ENCODE measurements around the gene SLC38A2. TPM values are rescaled to one million over a fixed set of nuclear protein-coding genes. Genes with fewer than 3 reads are reported as not detected.

SLC38A2 gene
- total and polyA plus RNA-seq, 2 experiments from 2014 or later = 78.3 to 201 TPM

- H3K4me1 ChIP-seq (ENCODE audit: low read depth) = peaks cover 49% of the 10 kb centered on the region
- H3K27ac ChIP-seq = no peak overlapping the region
- no peak overlapping the region for H3K4me3 ChIP-seq
- no peak for TF ChIP-seq CTCF (IDR thresholded peaks at IDR 0.05; ENCODE audit: low read depth, low read length)
- no peak for DNase-seq (ENCODE audit: low read depth in 1 of 2, low spot score in 1 of 2)
- no peaks in the 10 kb centered on the region for H3K27me3 ChIP-seq
- H3K9me3 ChIP-seq (ENCODE audit: low read depth) = no peaks in the 10 kb centered on the region
- H3K36me3 ChIP-seq = no peaks in the 10 kb centered on the region
Observed at GRCh38 chr12:46387670-46388069, 15.1 kb upstream of the SLC38A2 start.

- H3K4me3 ChIP-seq = no peak overlapping the region
- no peaks in the 10 kb centered on the region for H3K27me3 ChIP-seq
- H3K27ac ChIP-seq = peak overlapping the region; percentile 8
- peaks cover 51% of the 10 kb centered on the region for H3K4me1 ChIP-seq (ENCODE audit: low read depth)
- no peaks in the 10 kb centered on the region for H3K9me3 ChIP-seq (ENCODE audit: low read depth)
- DNase-seq (ENCODE audit: low read depth in 1 of 2, low spot score in 1 of 2) = peak in 1 of 2 donors; percentile 81
- no peak for TF ChIP-seq CTCF (IDR thresholded peaks at IDR 0.05; ENCODE audit: low read depth, low read length)
- no peaks in the 10 kb centered on the region for H3K36me3 ChIP-seq
Observed at GRCh38 chr12:46386877-46387629, 14.5 kb upstream of the SLC38A2 start.

- H3K4me3 ChIP-seq = no peak overlapping the region
- TF ChIP-seq CTCF (IDR thresholded peaks at IDR 0.05; ENCODE audit: low read depth, low read length) = no peak
- no peaks in the 10 kb centered on the region for H3K9me3 ChIP-seq (ENCODE audit: low read depth)
- H3K4me1 ChIP-seq (ENCODE audit: low read depth) = peaks cover 51% of the 10 kb centered on the region
- peak overlapping the region; percentile 8 for H3K27ac ChIP-seq
- H3K36me3 ChIP-seq = no peaks in the 10 kb centered on the region
- H3K27me3 ChIP-seq = no peaks in the 10 kb centered on the region
- DNase-seq (ENCODE audit: low read depth in 1 of 2, low spot score in 1 of 2) = peak in 1 of 2 donors; percentile 95
Observed at GRCh38 chr12:46386360-46386867, 13.8 kb upstream of the SLC38A2 start.

- Histone ChIP-seq H3K4me1 (ENCODE audit: low read depth) (peaks cover 46% of the 10 kb centered on the region), H3K4me3 (no peak overlapping the region), H3K27me3 (no peaks in the 10 kb centered on the region), H3K9me3 (ENCODE audit: low read depth) (no peaks in the 10 kb centered on the region), H3K36me3 (no peaks in the 10 kb centered on the region), H3K27ac (peak overlapping the region; percentile 24)
- no peak for DNase-seq (ENCODE audit: low read depth in 1 of 2, low spot score in 1 of 2)
- TF ChIP-seq CTCF (IDR thresholded peaks at IDR 0.05; ENCODE audit: low read depth, low read length) = no peak
Observed at GRCh38 chr12:46385438-46385837, 12.9 kb upstream of the SLC38A2 start.

- Histone ChIP-seq H3K9me3 (ENCODE audit: low read depth) (no peaks in the 10 kb centered on the region), H3K4me1 (ENCODE audit: low read depth) (peaks cover 43% of the 10 kb centered on the region), H3K4me3 (peak overlapping the region; percentile 53), H3K27me3 (no peaks in the 10 kb centered on the region), H3K27ac (peak overlapping the region; percentile 94), H3K36me3 (no peaks in the 10 kb centered on the region)
- peak in 1 of 2 donors; percentile 71 for DNase-seq (ENCODE audit: low read depth in 1 of 2, low spot score in 1 of 2)
- TF ChIP-seq CTCF (IDR thresholded peaks at IDR 0.05; ENCODE audit: low read depth, low read length) = no peak
Observed at GRCh38 chr12:46384451-46385309, 12.1 kb upstream of the SLC38A2 start.

Data from cardiac muscle cell (in vitro differentiated cells and primary cell).